ENCODE measurements around the gene CCDC60.

Gene CCDC60

GRCh38 chr12:119447618-119448017 lies 113.1 kb downstream of the CCDC60 start:
- no peak for DNase-seq

- DNase-seq, result no peak
Measured at GRCh38 chr12:119448611-119449131, 114.1 kb downstream of the CCDC60 start.

GRCh38 chr12:119450771-119451170 lies 116.2 kb downstream of the CCDC60 start:
- no peak for DNase-seq

DNA sequence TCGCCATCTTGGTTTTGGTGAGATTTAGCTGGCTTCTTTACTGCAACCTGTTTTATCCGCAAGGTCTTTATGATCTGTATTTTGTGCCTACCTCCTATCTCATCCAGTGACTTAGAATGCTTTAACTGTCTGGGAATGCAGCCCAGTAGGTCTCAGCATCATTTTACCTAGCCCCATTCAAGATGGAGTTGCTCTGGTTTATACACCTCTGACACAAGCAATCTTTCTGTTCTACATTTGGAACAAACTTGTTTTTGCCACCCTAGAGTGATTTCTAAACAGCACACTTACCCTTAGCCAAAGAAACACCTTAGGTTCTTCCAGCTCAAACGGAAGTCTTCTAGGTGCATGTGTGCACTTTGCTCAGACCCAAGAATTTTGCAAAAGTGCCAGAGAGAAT lies 122.3 kb downstream of the CCDC60 start:
- no peak for DNase-seq

DNA sequence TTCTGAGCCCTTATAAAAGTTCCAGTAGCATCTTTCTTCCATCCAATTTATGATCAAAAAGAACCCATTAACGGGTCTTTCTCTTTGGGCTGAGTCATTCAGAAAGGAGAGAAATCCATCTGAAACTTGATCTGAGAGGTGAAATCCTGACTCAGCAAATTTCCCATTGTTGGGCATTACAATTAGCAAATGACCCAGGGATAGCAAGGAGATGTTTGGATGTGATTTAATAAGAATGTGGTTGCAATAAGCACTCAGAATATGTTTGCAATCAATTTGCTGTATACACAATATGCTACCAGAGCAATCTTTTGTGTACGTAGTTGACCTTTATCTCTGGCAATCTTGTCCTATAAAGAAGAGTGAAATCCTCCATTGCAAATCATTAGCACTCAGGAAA lies 122.7 kb downstream of the CCDC60 start:
- DNase-seq, result no peak

DNA sequence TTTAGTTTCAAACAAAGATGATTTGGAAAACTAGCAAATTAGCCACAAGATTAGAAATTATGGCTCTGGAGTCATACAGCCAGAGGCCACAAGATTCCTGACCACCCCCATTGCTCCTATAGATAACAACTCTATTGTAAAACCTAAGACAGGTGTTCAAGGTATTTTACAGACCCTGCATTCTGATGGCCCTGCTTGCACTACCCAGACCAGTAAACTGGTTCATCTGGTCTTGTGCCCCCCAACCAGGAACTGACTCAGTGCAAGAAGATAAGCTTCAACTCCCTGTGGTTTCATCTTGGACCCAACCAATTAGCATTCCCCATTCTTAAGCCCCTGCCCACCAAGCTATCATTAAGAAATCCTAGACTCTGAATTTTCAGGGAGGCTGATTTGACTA lies 125.0 kb downstream of the CCDC60 start:
- DNase-seq, result no peak

GRCh38 chr12:119460876-119461275 lies 126.3 kb downstream of the CCDC60 start:
- DNase-seq, result no peak

DNA sequence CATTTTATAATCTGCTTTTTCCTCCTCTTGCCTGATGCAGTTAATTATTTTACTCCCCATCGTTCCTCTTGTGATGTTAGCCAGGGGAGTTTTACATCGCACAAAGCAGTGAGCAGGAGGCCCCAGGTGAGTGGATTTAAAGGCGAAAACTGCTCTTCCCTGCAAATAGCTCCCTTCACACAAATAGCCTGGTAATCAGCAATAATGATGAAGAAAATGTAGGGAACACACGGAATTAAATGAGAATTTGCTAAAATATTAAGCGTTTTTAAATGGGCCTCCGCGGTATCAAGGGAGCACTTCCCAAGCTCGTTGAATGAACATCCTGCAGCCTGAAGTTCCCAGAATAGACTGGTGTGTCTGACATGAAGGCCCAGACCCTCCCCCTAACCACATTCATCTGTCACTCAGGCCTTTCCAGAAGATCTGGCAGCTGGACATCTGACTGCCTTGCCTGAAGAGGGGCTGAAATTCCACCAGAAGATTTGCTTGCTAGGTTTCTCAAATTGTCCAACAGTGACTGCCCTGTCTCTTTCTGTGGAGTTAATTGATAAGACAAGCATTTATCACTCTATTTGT lies 127.2 kb downstream of the CCDC60 start:
- DNase-seq, result no peak

DNA sequence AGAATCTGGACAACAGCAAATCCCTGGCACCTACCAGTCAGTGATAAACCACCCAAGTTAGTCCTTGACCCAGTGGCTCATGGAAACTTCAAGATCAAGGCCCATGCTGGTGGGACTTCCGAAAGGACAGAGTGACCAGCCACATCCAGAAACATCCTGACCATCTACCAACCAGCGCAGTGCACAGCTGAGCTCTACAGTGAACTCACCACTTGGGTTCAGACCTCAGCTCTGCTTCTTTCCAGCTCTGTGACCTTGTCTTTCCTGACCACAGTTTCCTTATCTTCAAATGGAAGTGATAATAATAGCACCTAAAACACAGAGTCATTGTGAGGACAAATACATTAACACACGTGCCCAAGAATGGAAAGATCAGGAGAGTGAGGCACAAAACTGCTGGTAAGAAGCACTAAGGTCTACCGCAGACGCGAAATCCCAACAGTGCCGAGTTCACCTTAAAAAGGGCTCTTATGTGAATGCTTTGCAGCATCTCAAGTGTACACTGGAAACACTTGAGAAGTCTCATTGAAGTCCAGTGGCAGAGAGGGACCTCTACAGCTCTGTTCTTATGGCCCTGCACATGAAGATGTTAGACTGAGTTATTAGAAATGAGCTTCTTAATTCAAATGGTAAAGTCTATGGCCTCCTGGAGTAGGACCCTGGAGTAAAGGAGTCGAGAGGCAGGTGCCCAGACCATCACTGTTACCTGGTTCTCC lies 128.8 kb downstream of the CCDC60 start:
- DNase-seq, result no peak

DNA sequence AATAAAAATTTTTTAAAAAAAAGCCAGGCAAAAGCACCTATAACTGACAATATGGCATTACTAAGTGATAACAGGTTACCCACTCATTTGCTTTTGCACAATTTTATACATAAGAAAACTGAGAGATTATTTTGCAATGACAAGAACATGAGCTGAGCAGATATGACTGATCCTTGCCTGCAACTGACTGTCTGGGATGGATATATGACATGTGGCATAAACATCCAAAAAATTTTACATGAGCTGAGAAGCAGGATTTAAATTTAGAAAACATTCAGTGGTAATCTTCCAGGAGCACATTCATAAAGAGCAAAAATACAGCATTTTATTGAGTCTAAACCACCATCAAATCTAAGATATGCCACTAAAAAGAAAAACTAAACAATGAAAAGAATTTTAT lies 133.8 kb downstream of the CCDC60 start:
- DNase-seq, result no peak

DNA sequence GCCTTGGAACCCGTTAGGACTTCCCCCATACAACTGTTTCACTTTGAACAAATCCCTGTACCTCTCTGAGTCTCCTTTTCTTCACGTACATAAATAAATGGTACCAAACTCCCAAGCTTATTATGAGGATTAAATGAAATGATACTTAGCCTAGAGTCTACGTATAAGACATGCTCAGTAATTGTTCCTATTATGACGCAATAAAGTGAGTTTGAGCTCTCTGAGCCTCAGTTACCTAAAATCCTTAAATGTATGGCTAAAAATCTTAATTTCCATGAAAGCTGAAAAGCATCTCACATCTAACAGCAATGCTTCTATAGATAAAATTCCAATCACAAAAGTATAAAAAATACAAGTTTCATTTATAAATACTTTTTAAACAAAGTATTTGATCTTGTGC lies 141.1 kb downstream of the CCDC60 start:
- no peak for DNase-seq

- no peak for DNase-seq
Measured at GRCh38 chr12:119476951-119477350, 142.4 kb downstream of the CCDC60 start.

DNA sequence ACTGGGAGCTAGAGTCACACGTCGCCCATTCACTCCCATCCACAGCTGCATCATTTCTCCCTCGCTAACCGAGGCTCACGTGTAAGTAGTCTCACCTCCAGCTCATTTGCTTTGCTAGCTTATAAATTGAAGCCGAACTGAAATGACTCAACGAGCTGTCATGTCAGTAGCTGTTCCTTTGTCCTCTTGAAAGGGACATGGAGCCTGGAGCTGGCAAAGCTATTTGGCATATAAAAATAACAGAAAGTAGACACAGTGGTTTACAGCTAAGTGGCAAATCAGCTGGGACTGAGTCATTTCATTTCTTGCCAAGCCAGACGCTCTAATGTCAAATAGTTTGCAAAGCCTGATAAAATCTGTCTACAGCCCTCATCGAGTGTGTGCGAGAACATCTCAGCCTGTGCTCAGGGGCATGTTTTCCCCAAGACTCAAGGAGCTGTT lies 144.6 kb downstream of the CCDC60 start:
- DNase-seq, result no peak

DNA sequence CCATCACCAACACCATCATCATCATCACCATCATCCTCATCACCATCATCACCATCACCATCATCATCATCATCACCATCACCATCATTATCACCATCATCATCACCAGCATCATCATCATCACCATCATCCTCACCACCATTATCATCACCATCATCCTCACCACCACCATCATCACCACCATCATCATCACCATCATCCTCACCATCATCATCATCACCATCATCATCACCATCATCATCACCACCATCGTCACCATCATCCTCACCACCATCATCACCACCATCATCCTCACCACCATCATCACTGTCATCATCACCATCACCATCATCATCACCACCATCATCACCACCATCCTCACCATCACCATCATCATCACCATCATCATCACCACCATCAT lies 146.0 kb downstream of the CCDC60 start:
- no peak for DNase-seq

DNA sequence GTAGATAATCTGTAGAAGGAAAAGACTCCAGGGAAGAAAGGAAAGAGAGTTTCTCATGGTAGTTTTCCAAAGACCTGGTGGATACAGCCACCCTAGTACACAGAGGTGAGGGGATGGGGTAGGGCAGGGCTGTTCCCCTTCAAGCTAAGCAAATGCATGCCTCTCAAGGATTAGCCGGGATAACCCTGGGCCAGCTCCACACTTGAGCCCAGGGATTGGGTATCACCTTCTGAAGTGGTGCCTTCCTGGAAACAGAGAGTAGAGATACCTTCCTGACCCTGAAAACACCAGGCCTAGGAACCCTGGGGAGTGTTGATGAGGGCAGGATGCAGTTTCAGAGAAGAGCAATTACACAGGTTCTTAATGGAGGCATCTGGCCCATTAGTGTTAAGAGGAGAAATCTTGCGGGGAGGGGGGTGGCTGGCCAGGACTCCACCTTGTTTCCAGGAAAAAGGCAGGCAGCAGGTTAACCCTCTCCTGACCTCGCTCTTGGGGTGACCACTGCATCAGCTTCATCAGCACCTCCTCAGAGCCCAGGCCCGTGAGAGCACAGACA lies 152.1 kb downstream of the CCDC60 start:
- DNase-seq, result no peak

GRCh38 chr12:119491814-119492213 lies 157.3 kb downstream of the CCDC60 start:
- DNase-seq, result no peak

GRCh38 chr12:119500209-119500608 lies 165.7 kb downstream of the CCDC60 start:
- no peak for DNase-seq

DNA sequence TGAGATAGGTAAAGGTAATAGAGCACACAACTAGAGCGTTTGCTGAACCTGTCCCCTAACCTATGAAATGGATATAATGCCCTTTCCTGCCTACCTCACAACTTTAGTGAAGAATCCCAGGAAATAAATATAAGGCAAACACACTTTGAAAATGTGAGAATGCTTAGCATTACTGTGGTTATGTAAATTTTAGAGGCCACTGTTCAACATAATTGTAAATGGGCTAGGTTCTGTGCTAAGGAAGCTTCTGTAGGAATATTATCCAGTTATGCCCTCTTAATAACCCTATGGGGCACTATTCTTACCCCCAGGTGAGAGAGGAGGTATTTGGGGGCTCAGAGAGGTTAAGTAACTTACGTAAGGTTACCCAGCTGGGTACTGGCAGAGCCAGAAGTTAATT lies 166.5 kb downstream of the CCDC60 start:
- DNase-seq, result no peak

DNA sequence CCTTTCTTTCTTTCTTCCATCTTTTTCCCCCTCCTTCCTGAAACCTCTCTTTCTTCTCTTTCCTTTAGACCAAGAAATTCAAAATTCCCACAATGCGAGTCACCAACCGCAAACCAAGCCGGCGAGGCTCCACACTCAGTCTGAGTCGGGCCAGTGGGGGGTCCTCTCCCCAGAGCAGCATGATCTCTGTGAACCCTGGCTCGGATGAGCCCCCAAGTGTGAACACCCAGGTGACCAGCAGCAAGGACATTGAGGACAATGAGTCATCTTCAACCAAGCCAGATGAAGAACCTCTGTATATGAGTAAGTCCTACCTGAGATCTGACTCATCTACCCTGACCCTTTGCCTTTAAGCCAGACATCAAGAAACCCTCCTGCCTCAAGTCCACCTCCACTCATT lies 170.5 kb downstream of the CCDC60 start:
- DNase-seq, result no peak

- peak; percentile 4 for DNase-seq
Measured at GRCh38 chr12:119512772-119513497, 178.4 kb downstream of the CCDC60 start.

DNA sequence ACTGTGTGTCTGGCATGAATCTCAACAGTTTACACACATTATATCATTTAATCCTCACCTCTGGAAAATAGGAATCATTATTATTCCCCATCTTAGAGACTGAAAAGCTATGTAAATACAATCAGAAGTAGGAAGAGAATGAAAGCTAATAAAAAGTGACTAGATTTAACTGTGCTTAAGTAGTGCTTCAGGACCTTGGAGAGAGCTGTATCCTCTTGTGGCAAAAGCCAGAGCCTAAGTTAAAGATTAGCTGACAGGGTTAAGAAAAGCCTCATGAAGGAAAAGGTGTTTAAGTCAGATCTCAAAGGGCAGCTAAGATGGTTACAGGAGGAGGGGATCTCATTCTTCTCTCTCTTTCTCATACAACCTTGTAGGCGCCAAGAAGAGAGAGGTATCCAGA lies 193.7 kb downstream of the CCDC60 start:
- DNase-seq, result peak; percentile 3

DNA sequence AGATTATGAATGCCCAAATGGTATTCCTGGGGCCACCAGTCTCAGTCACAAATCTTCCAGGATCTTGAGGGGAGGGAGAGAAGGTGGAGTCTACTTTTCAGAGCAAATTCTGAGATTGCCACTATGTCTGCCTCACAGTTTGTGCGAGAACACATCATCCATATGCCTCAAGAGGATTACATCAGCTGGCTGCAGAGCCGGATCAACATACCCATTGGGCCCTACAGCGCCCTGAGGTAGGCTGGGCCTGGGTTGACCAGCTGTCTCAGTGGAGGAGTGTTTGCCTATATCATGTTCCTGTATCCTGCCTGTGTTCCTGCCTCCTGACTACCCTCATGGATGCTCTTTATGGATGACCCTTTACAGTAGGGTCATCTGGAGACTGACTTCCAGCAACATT lies 205.9 kb downstream of the CCDC60 start:
- DNase-seq, result no peak

Measured in right kidney (tissue), 1 donor.